Spleen (tissue), 11 donors: ENCODE results near the gene MESP2. TPM values are rescaled to one million over a fixed set of nuclear protein-coding genes. Genes with fewer than 3 reads are reported as not detected.
A peak's percentile ranks its signal among the peaks of the same experiment; 100 is the strongest.

Experiments used
- DNase-seq: peaks from one replicate; pipeline ENCODE4 v3.0.0-alpha.2; 2020
- H3K27ac ChIP-seq, 8 donors: fragments of 200-600 bp; sonication (generic) in 7 of 8; 1 replicate in 4 of 8; 2 replicates in 4 of 8; pipeline versions ENCODE4 v1.5.0 to v1.8.0; 2016 to 2021; ENCODE audit warnings: inconsistent platforms in 4 of 8, mild to moderate bottlenecking in 4 of 8, moderate library complexity in 1 of 8
- H3K27me3 ChIP-seq, 7 donors: fragments of 200-600 bp; sonication (generic) in 6 of 7; replicated peaks in 1 of 7; 1 replicate in 4 of 7; 2 replicates in 3 of 7; pipeline versions ENCODE4 v1.5.0 to v1.8.0; 2016 to 2021; ENCODE audit warnings: inconsistent platforms in 3 of 7, mild to moderate bottlenecking in 1 of 7
- H3K36me3 ChIP-seq, 6 donors: fragments of 200-600 bp; sonication (generic) in 5 of 6; 1 replicate in 4 of 6; 2 replicates in 2 of 6; pipeline versions ENCODE4 v1.5.0 to v1.8.0; 2016 to 2021; ENCODE audit warnings: inconsistent platforms in 2 of 6
- H3K4me1 ChIP-seq, 6 donors: fragments of 200-600 bp; sonication (generic) in 5 of 6; 1 replicate in 3 of 6; 2 replicates in 3 of 6; pipeline versions ENCODE4 v1.5.0 to v1.8.0; 2016 to 2021; ENCODE audit warnings: inconsistent platforms in 3 of 6
- H3K4me3 ChIP-seq, 8 donors: fragments of 200-600 bp; sonication (generic) in 7 of 8; 1 replicate in 4 of 8; 2 replicates in 4 of 8; pipeline versions ENCODE4 v1.5.0 to v1.8.0; 2016 to 2021; ENCODE audit warnings: inconsistent platforms in 4 of 8, mild to moderate bottlenecking in 4 of 8, moderate library complexity in 2 of 8
- H3K9me3 ChIP-seq, 8 donors: fragments of 200-600 bp; sonication (generic) in 7 of 8; 1 replicate in 4 of 8; 2 replicates in 4 of 8; pipeline versions ENCODE4 v1.5.0 to v1.8.0; 2016 to 2021; ENCODE audit warnings: inconsistent platforms in 4 of 8
- POLR2A ChIP-seq, 3 donors: fragments of 450-650 bp; IDR thresholded peaks; one replicate each; pipeline ENCODE4 v1.5.1; 2017; ENCODE audit warnings: antibody characterized with exemption in 3 of 3, mild to moderate bottlenecking in 1 of 3
- POLR2AphosphoS5 ChIP-seq, 3 donors: sonication (generic); formaldehyde crosslinking; IDR thresholded peaks; one replicate each; pipeline ENCODE4 v1.5.1; 2017; ENCODE audit warnings: antibody characterized with exemption in 3 of 3
- WGBS, 5 donors: extraction: QIAGEN DNeasy Blood & Tissue Kit in 3 of 5; methylation state at CpG; one replicate each; pipeline versions ENCODE4 v1.1.5 to v1.1.7; 2013 to 2018; 5-methylcytosine and 5-hydroxymethylcytosine counted together
- intact Hi-C: fragments of 100-400 bp; cut with DNase I; formaldehyde crosslinking; loops from one replicate; pipeline ENCODE4 v1.15.0; 2023; ENCODE audit warnings: low total_unique reads
- polyA plus RNA-seq, 3 donors: library from polyadenylated mRNA; stranded (reverse); fragments of 200-250 nt; gene quantifications; one replicate each; pipeline ENCODE4 v1.2.1, GENCODE V29; 2013
- total RNA-seq, 7 donors: library from RNA; depleted of rRNA in 3 of 7; stranded (reverse); fragments of >200 nt in 3 of 7; fragmentation: NEBNext Ultra II Directional in 4 of 7; extraction: Animal tissue kit (Norgen Biotek cat#: 25700) in 4 of 7; gene quantifications; one replicate each; pipeline versions ENCODE4 v1.1.0 to v1.2.1, GENCODE V29; 2016 to 2021
- TF ChIP-seq, protein P1 (sequence below), 11 experiments: fragments of 200-600 bp in 7 of 11; fragments of 450-650 bp in 4 of 11; sonication (generic) in 4 of 11; IDR thresholded peaks in 8 of 11; conservative IDR thresholded peaks in 3 of 11; 1 replicate in 7 of 11; 2 replicates in 4 of 11; pipeline versions ENCODE4 v1.4.0 to v1.8.0; 2016 to 2021; ENCODE audit warnings: antibody characterized with exemption in 11 of 11, inconsistent platforms in 4 of 11, mild to moderate bottlenecking in 1 of 11
- donor health status: healthy with polysubstance abuse.
- donor health status: DM: no; HTN: no; CAD: no; lungs with moderate emphysema.
- donor health status: DM: no; HTN: no; CAD: no.
- donor health status: Bipolar disorder and iron deficiency.
- donor health status: healthy.
- donor health status: DM: no; HTN: no; CAD: no.
- donor health status: DM: yes; HTN: yes; CAD: no.

Gene MESP2
- total and polyA plus RNA-seq, 10 donors = 0.05 TPM; not detected in 9

DNA sequence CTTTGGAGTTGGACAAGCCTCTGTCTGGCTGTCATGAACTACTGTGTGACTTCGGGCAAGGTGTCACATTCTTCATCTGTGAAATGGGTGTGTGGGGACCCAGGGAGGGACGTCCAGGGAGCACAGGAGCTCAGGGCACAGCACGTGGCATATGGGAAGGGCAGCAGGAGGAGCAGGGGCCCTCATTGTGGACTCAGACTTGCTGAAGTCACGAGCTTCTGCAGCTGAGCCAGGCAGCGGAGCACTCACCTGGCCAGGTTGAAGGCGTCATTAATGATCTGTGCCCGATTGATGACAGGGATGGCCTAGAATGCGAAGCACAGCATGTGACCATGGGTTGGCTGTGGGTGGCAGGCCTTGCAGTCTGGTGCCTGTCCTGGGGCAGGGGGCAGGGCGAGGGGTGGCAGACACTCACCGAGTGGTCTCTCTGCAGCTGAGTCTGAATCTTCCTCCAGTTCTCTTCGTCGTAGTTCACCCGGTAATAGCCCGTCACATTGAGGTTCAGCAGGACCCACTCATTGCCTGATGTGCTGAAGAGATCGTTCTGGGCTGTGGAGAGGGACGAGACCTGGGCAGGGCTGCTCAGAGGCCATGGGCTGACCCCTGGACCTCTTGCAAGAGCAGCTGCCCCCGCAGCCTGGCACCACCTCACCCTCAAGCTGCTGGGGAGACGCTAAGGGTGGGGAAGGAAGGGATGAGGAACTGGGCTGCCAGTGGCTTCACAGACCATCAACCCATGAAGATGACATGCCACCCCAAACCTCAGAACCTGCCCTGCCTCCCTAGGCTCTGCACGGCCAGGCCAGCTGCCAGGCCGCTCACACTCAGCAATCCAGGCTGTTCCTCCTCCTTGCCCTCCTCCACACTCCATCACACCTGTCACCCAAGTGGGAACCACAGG is 23.1 kb downstream of the MESP2 start:
- no peak overlapping the region for H3K27ac ChIP-seq
- H3K4me3 ChIP-seq = no peak overlapping the region
- intact Hi-C loops = no loop called here
- peaks cover 0 to 8% (median 6%) of the 10 kb centered on the region in 8 donors for H3K9me3 ChIP-seq
- H3K36me3 ChIP-seq = peaks cover 0 to 91% (median 3%) of the 10 kb centered on the region in 6 donors
- peaks cover 0 to 14% (median 0%) of the 10 kb centered on the region in 6 donors for H3K4me1 ChIP-seq
- peaks cover 0 to 30% (median 0%) of the 10 kb centered on the region in 7 donors for H3K27me3 ChIP-seq
- TF ChIP-seq POLR2AphosphoS5 (IDR thresholded peaks at IDR 0.05) (no peak), POLR2A (IDR thresholded peaks at IDR 0.05) (no peak)
- TF ChIP-seq, protein P1, sequence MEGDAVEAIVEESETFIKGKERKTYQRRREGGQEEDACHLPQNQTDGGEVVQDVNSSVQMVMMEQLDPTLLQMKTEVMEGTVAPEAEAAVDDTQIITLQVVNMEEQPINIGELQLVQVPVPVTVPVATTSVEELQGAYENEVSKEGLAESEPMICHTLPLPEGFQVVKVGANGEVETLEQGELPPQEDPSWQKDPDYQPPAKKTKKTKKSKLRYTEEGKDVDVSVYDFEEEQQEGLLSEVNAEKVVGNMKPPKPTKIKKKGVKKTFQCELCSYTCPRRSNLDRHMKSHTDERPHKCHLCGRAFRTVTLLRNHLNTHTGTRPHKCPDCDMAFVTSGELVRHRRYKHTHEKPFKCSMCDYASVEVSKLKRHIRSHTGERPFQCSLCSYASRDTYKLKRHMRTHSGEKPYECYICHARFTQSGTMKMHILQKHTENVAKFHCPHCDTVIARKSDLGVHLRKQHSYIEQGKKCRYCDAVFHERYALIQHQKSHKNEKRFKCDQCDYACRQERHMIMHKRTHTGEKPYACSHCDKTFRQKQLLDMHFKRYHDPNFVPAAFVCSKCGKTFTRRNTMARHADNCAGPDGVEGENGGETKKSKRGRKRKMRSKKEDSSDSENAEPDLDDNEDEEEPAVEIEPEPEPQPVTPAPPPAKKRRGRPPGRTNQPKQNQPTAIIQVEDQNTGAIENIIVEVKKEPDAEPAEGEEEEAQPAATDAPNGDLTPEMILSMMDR (IDR thresholded peaks at IDR 0.05 in 8 of 11, conservative IDR thresholded peaks at IDR 0.05 in 3 of 11) = no peak
- peak; percentile 64 for DNase-seq
- 75 to 83% (median 82%) methylated on average over 20 of the region's 20 CpGs for WGBS, 5 donors

DNA sequence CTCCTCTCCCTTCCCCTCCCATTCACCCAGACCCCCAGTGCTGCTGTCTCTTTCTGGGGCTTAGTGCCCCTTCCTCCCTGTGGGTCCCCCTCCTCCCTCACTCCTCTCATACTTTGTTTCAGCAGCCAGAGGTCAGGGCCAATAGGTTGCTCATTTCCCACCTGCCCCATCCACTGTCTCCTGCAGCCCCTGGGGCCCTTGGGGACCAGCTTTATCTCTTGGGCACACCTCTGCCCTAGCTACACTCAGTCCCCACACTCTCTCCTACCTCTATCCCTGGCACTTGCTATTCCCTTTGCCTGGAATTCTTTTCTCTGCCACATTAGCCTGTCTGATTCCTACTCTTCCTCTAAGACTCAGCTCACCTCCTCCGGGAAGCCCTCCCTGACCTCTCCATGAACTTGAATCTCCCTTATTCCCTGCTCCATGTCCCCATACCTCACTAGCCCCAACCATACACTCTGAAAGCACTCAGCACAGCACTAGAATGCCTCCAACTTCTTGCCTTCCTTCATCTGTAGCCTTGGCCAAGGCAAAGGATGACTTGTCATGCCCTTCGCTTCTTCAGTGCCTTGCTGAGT is 23.9 kb downstream of the MESP2 start:
- Histone ChIP-seq H3K4me3 (no peak overlapping the region), H3K4me1 (peaks cover 0 to 17% (median 0%) of the 10 kb centered on the region in 6 donors), H3K27ac (no peak overlapping the region), H3K27me3 (peaks cover 0 to 32% (median 0%) of the 10 kb centered on the region in 7 donors), H3K9me3 (peaks cover 0 to 8% (median 6%) of the 10 kb centered on the region in 8 donors), H3K36me3 (peaks cover 0 to 99% (median 3%) of the 10 kb centered on the region in 6 donors)
- WGBS, 5 donors = 94 to 98% (median 96%) methylated on average over 2 of the region's 2 CpGs
- TF ChIP-seq, protein P1 (IDR thresholded peaks at IDR 0.05 in 8 of 11, conservative IDR thresholded peaks at IDR 0.05 in 3 of 11) = no peak
- TF ChIP-seq POLR2A (IDR thresholded peaks at IDR 0.05) = no peak
- no peak for TF ChIP-seq POLR2AphosphoS5 (IDR thresholded peaks at IDR 0.05)
- DNase-seq = no peak
- intact Hi-C loops = no loop called here

DNA sequence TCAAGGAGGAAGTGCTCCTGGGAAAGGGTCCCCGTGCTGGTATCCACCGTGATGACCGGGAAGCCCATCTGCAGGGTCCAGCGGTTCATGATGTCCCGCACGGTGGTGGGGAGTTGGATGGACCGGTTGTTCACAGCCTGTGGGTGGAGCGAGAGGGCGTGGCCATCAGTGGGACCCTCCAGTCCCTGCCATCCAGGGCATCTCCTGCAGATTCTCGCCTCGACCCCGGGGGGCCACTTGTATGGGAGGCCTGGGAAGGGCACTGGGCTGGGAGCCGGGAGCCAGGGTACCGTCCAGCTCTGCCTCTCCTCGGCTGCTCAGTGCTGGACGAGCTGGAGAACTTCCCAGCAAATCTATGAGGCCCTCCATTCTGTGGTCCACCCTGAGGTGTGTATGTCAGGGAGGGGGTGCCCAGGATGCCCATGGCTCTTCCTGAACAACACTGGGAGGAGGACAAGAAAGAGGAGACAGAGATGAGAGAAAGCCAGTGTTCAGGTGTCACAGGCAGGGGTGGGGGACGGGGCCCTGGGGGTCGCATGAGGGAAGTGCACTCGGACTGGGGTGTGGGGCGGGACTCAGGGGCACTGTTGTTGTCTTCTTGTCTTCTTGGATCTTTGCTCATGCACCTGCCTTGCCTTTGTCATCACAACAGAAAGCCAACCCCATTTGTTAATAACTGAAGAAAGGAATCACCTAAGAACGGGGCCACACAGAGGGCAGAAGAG is 25.5 kb downstream of the MESP2 start:
- TF ChIP-seq POLR2AphosphoS5 (IDR thresholded peaks at IDR 0.05) (peak in 1 of 3 donors; percentile 31), POLR2A (IDR thresholded peaks at IDR 0.05) (no peak)
- TF ChIP-seq, protein P1 (IDR thresholded peaks at IDR 0.05 in 8 of 11, conservative IDR thresholded peaks at IDR 0.05 in 3 of 11) = no peak
- Histone ChIP-seq H3K36me3 (peaks cover 0 to 100% (median 3%) of the 10 kb centered on the region in 6 donors), H3K4me3 (no peak overlapping the region), H3K4me1 (peaks cover 0 to 17% (median 0%) of the 10 kb centered on the region in 6 donors), H3K27ac (no peak overlapping the region), H3K9me3 (no peaks in the 10 kb centered on the region), H3K27me3 (peaks cover 0 to 32% (median 0%) of the 10 kb centered on the region in 7 donors)
- intact Hi-C loops = no loop called here
- WGBS, 5 donors = 80 to 94% (median 87%) methylated on average over 8 to 21 of the region's 21 CpGs
- DNase-seq = peak; percentile 75
